Upper lobe of left lung (tissue), 6 donors: ENCODE data around the gene AQR. TPM values are rescaled to one million over a fixed set of nuclear protein-coding genes. Genes with fewer than 3 reads are reported as not detected.
"Not testable (repeated sequence)": the region's sequence is repeated elsewhere in the genome, so short reads cannot be mapped to it uniquely, and the experiment has no call there.

ENCODE experiments used
- ATAC-seq, 2 donors: fragments of 200-7000 bp; cut with Tn5 transposase; one replicate each; pipeline ENCODE4 v1.9.1; 2022; ENCODE audit warnings: mild to moderate bottlenecking in 2 of 2, moderate library complexity in 2 of 2; ENCODE audit not compliant: low FRiP score in 2 of 2
- DNase-seq, 2 donors: peaks; one replicate each; pipeline ENCODE4 v3.0.0-alpha.2; 2019 to 2020
- H3K27ac ChIP-seq, 4 donors: fragments of 200-600 bp; sonication (generic); one replicate each; pipeline ENCODE4 v1.5.1; 2016 to 2019
- H3K27me3 ChIP-seq, 4 donors: fragments of 200-600 bp; sonication (generic); one replicate each; pipeline ENCODE4 v1.5.1; 2017 to 2019
- H3K36me3 ChIP-seq, 4 donors: fragments of 200-600 bp; sonication (generic); one replicate each; pipeline ENCODE4 v1.5.1; 2016 to 2019
- H3K4me1 ChIP-seq, 4 donors: fragments of 200-600 bp; sonication (generic); one replicate each; pipeline ENCODE4 v1.5.1; 2018 to 2019
- H3K4me3 ChIP-seq, 4 donors: fragments of 200-600 bp; sonication (generic); one replicate each; pipeline ENCODE4 v1.5.1; 2017 to 2019; ENCODE audit warnings: mild to moderate bottlenecking in 2 of 4, moderate library complexity in 1 of 4
- H3K9me3 ChIP-seq, 4 donors: fragments of 200-600 bp; sonication (generic); one replicate each; pipeline ENCODE4 v1.5.1; 2018 to 2019
- CTCF ChIP-seq, 6 experiments: fragments of 450-650 bp in 4 of 6; fragments of 200-600 bp in 2 of 6; sonication (generic) in 2 of 6; IDR thresholded peaks; one replicate each; pipeline ENCODE4 v1.5.1; 2016 to 2019; ENCODE audit warnings: antibody characterized with exemption in 6 of 6
- EP300 ChIP-seq, 4 donors: sonication (generic); formaldehyde crosslinking; IDR thresholded peaks; one replicate each; pipeline ENCODE4 v1.5.1; 2017; ENCODE audit warnings: antibody characterized with exemption in 4 of 4, control low read depth in 2 of 4
- POLR2A ChIP-seq, 4 donors: fragments of 450-650 bp; IDR thresholded peaks; one replicate each; pipeline ENCODE4 v1.5.1; 2016 to 2017; ENCODE audit warnings: antibody characterized with exemption in 4 of 4, mild to moderate bottlenecking in 2 of 4
- POLR2AphosphoS5 ChIP-seq, 2 donors: sonication (generic); formaldehyde crosslinking; IDR thresholded peaks; one replicate each; pipeline ENCODE4 v1.5.1; 2017; ENCODE audit warnings: antibody characterized with exemption in 2 of 2
- WGBS, 2 donors: methylation state at CpG; one replicate each; pipeline ENCODE4 v1.1.5; 2017 to 2018; 5-methylcytosine and 5-hydroxymethylcytosine counted together
- total RNA-seq, 6 donors: library from RNA; depleted of rRNA in 4 of 6; stranded (reverse); fragments of >200 nt in 4 of 6; gene quantifications; one replicate each; pipeline versions ENCODE4 v1.1.0 to v1.2.1, GENCODE V29; 2016 to 2021
- donor health status: DM: no; HTN: no; CAD: no; lungs with moderate emphysema.
- donor health status: DM: no; HTN: yes; CAD: no; lungs with severe emphysema.

Gene AQR
- total RNA-seq, 6 donors from 2014 or later = 9.9 to 40.2 (median 22.6) TPM

GRCh38 chr15:34933432-34933975 is 36.0 kb downstream of the AQR start:
- 92 to 95% methylated on average over 3 of the region's 3 CpGs for WGBS, 2 donors

GRCh38 chr15:34928349-34928748 is 41.2 kb downstream of the AQR start:
- H3K36me3 ChIP-seq = peaks cover 10 to 90% (median 54%) of the 10 kb centered on the region in 4 donors
- not testable (repeated sequence) for H3K4me1 ChIP-seq, H3K4me3 ChIP-seq, H3K27me3 ChIP-seq, H3K27ac ChIP-seq, DNase-seq, ATAC-seq, H3K9me3 ChIP-seq
- 97% methylated on average over 6 of the region's 6 CpGs for WGBS, 2 donors

More at GRCh38 chr15:34933432-34933975, 36.0 kb downstream of the AQR start:
- Histone ChIP-seq H3K4me1 (no peaks in the 10 kb centered on the region), H3K9me3 (no peaks in the 10 kb centered on the region), H3K27me3 (no peaks in the 10 kb centered on the region), H3K36me3 (peaks cover 20 to 98% (median 57%) of the 10 kb centered on the region in 4 donors), H3K27ac (no peak overlapping the region), H3K4me3 (no peak overlapping the region)
- DNase-seq = no peak
- TF ChIP-seq POLR2AphosphoS5 (IDR thresholded peaks at IDR 0.05) (no peak), POLR2A (IDR thresholded peaks at IDR 0.05) (no peak), EP300 (IDR thresholded peaks at IDR 0.05) (no peak), CTCF (IDR thresholded peaks at IDR 0.05) (no peak)
- ATAC-seq = no peak

GRCh38 chr15:34927726-34928125 is 41.8 kb downstream of the AQR start:
- no peaks in the 10 kb centered on the region for H3K4me1 ChIP-seq
- DNase-seq (no peak), ATAC-seq (no peak)
- 69 to 74% methylated on average over 2 of the region's 2 CpGs for WGBS, 2 donors
- no peak for TF ChIP-seq POLR2AphosphoS5 (IDR thresholded peaks at IDR 0.05)
- TF ChIP-seq POLR2A (IDR thresholded peaks at IDR 0.05) = no peak
- TF ChIP-seq EP300 (IDR thresholded peaks at IDR 0.05) = no peak
- TF ChIP-seq CTCF (IDR thresholded peaks at IDR 0.05) = no peak
- H3K9me3 ChIP-seq = no peaks in the 10 kb centered on the region
- H3K4me3 ChIP-seq = no peak overlapping the region
- no peak overlapping the region for H3K27ac ChIP-seq
- H3K27me3 ChIP-seq = no peaks in the 10 kb centered on the region
- H3K36me3 ChIP-seq = peaks cover 10 to 90% (median 51%) of the 10 kb centered on the region in 4 donors

GRCh38 chr15:34914317-34914716 is 55.2 kb downstream of the AQR start:
- 95 to 96% methylated on average over 2 of the region's 2 CpGs for WGBS, 2 donors
- TF ChIP-seq CTCF (IDR thresholded peaks at IDR 0.05) (no peak), POLR2AphosphoS5 (IDR thresholded peaks at IDR 0.05) (no peak), POLR2A (IDR thresholded peaks at IDR 0.05) (no peak), EP300 (IDR thresholded peaks at IDR 0.05) (no peak)
- Histone ChIP-seq H3K36me3 (peaks cover 23 to 90% (median 60%) of the 10 kb centered on the region in 4 donors), H3K4me3 (no peak overlapping the region), H3K4me1 (no peaks in the 10 kb centered on the region), H3K27me3 (no peaks in the 10 kb centered on the region), H3K27ac (no peak overlapping the region), H3K9me3 (no peaks in the 10 kb centered on the region)
- ATAC-seq (no peak), DNase-seq (no peak)

- H3K27ac ChIP-seq = no peak overlapping the region
- DNase-seq (no peak), ATAC-seq (no peak)
- no peaks in the 10 kb centered on the region for H3K4me1 ChIP-seq
- TF ChIP-seq POLR2A (IDR thresholded peaks at IDR 0.05) = no peak
- no peak for TF ChIP-seq POLR2AphosphoS5 (IDR thresholded peaks at IDR 0.05)
- no peak for TF ChIP-seq EP300 (IDR thresholded peaks at IDR 0.05)
- no peak for TF ChIP-seq CTCF (IDR thresholded peaks at IDR 0.05)
- H3K9me3 ChIP-seq = no peaks in the 10 kb centered on the region
- 87 to 96% methylated on average over 1 of the region's 1 CpG for WGBS, 2 donors
- peaks cover 16 to 100% (median 43%) of the 10 kb centered on the region in 4 donors for H3K36me3 ChIP-seq
- H3K27me3 ChIP-seq = no peaks in the 10 kb centered on the region
- H3K4me3 ChIP-seq = no peak overlapping the region
These were observed 64.5 kb downstream of the AQR start for GRCh38 chr15:34905047-34905446.
